Adipose tissue (tissue), 3 donors: Measurements from ENCODE around the gene RAB35. TPM values are rescaled to one million over a fixed set of nuclear protein-coding genes. Genes with fewer than 3 reads are reported as not detected.
"Not testable (repeated sequence)": the region's sequence is repeated elsewhere in the genome, so short reads cannot be mapped to it uniquely, and the experiment has no call there.

ENCODE experiments used
- H3K27ac ChIP-seq: one replicate; pipeline ENCODE4 v1.5.1; 2013; ENCODE audit warnings: low read depth, low read length
- WGBS, 3 donors: extraction: QIAGEN DNeasy Blood & Tissue Kit; methylation state at CpG; one replicate each; pipeline ENCODE4 v1.1.7; 2013; 5-methylcytosine and 5-hydroxymethylcytosine counted together
- polyA plus RNA-seq, 3 donors: library from polyadenylated mRNA; stranded (reverse); fragments of 200-250 nt; gene quantifications; one replicate each; pipeline ENCODE4 v1.2.3, GENCODE V29; 2013
- donor health status: healthy with polysubstance abuse.
- donor health status: Bipolar disorder and iron deficiency.
- donor health status: healthy.

Gene RAB35
- polyA plus RNA-seq, 3 donors, result 13.1 to 33.0 (median 32.4) TPM

DNA sequence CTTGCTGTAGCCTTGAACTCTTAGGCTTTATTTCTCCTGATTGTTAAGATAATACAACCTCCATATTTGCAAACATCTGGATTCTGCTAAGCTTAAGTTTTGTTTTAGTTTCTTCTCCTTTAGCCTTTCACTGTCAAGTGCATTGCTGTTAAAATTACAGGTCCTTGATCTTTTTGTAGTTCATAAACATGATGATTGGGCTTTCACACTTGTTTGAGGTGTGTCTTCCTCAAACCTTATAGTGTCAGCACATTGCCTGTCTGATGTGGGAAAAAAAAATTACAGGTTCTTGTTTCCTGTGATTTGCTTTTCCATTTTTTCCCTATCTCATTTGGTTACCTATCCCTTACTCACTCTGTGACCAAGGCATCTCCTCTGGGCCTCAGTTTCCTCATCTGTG lies 68.3 kb downstream of the RAB35 start:
- H3K27ac ChIP-seq, result no peak overlapping the region

DNA sequence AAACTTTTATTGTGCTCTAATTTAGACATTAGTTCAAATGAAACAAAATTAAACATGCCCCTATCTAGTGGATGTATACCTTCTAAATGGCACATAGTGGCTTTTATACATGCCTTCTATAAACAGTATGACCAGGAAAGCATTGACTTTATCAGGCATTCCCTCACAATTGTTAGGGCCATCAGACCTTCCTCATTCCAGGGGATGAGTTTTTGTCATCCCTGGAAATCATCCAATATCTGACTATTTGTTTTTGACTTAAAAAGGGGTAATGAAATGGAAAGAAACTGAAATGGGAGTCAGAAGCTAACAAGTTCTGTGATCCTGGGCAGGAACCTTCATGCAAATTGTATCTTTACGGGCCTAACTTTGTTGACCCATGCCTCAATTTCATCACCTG lies 69.5 kb downstream of the RAB35 start:
- no peak overlapping the region for H3K27ac ChIP-seq
- 95 to 98% (median 96%) methylated on average over 1 of the region's 1 CpG for WGBS, 3 donors

DNA sequence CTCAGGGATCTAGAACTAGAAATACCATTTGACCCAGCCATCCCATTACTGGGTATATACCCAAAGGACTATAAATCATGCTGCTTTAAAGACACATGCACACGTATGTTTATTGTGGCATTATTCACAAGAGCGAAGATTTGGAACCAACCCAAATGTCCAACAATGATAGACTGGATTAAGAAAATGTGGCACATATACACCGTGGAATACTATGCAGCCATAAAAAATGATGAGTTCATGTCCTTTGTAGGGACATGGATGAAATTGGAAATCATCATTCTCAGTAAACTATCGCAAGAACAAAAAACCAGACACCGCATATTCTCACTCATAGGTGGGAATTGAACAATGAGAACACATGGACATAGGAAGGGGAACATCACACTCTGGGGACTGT lies 71.2 kb downstream of the RAB35 start:
- 89 to 91% (median 90%) methylated on average over 3 of the region's 5 CpGs for WGBS, 3 donors
- H3K27ac ChIP-seq, result not testable (repeated sequence)

Other genes with a start within 250 kb of the RAB35 start
- gene CIT, start 239.4 kb downstream of the RAB35 start, polyA plus RNA-seq, result under 1 TPM; 0.45 to 0.86 (median 0.67) TPM
- gene BICDL1, start 127.5 kb downstream of the RAB35 start, polyA plus RNA-seq, result 1 to 10 TPM; 2.4 to 7.4 (median 6.0) TPM
- gene GCN1, start 78.0 kb upstream of the RAB35 start, polyA plus RNA-seq, result 10 to 100 TPM; 14.6 to 30.5 (median 19.1) TPM
- 1,000 to 10,000 TPM; 3,544 to 4,823 (median 4,317) TPM for gene RPLP0, start 84.4 kb upstream of the RAB35 start, polyA plus RNA-seq
- gene PXN, start 149.0 kb upstream of the RAB35 start, polyA plus RNA-seq, result 100 to 1,000 TPM in 1 of 3 donors, 10 to 100 TPM in 2; 24.5 to 126 (median 77.4) TPM
- not detected for gene RNU4-2, start 175.2 kb upstream of the RAB35 start, polyA plus RNA-seq
- gene RNU4-1, start 176.5 kb upstream of the RAB35 start, polyA plus RNA-seq, result not detected
- under 1 TPM; 0.56 to 0.93 (median 0.91) TPM for gene SIRT4, start 185.6 kb upstream of the RAB35 start, polyA plus RNA-seq
- gene PLA2G1B, start 211.0 kb upstream of the RAB35 start, polyA plus RNA-seq, result over 10,000 TPM in 1 of 3 donors, 10 to 100 TPM in 1, 1 to 10 TPM in 1; 2.3 to 10,835 (median 11.8) TPM